Measurements from ENCODE around the gene CHRND.

The CHRND gene

GRCh38 chr2:232577841-232578240, 51.9 kb downstream of the CHRND start:
- DNase-seq: no peak

- DNase-seq: no peak
Observed at GRCh38 chr2:232578626-232579025, 52.7 kb downstream of the CHRND start.

- no peak for DNase-seq
Observed at GRCh38 chr2:232580648-232580981, 54.7 kb downstream of the CHRND start.

DNA sequence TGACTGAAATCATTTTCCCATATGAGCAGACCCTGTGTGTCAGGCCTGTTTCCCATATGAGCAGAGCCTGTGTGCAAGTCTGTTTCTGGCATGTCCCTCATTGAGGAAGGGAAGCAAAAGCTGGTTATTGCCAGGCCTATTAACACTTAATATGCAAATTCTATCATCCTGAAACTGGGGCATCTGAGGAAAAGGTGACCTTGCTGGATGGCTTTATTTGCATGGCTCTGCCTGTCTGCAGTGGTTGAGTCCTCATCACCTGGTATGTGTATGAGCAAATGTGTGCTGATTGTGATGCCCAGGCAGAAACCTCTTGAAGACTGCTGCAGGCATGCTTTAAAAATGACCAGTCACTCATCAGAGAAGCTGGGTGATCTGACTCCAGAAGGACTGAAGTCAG, 55.8 kb downstream of the CHRND start:
- no peak for DNase-seq

- DNase-seq: no peak
Observed at GRCh38 chr2:232584238-232584637, 58.3 kb downstream of the CHRND start.

Measured in islet precursor cell (in vitro differentiated cells).